A673 (cell line): ENCODE data around the gene FBXW4. TPM values are rescaled to one million over a fixed set of nuclear protein-coding genes. Genes with fewer than 3 reads are reported as not detected.

ENCODE experiments used
- BruUV-seq: library from RNA; stranded (reverse); fragments of 400-500 nt; replicated peaks from 2 replicates; lab custom pipeline; 2021; lab: Mats Ljungman, UMichigan
- CTCF ChIA-PET: fragments of 300-600 bp; sonication (Branson Sonifier 250); formaldehyde crosslinking; loops from one replicate; lab custom pipeline; 2022; ENCODE audit warnings: antibody characterized with exemption; lab: Charles Lee
- POLR2A ChIA-PET: fragments of 300-600 bp; sonication (Branson Sonifier 250); formaldehyde crosslinking; loops from one replicate; lab custom pipeline; 2022; ENCODE audit warnings: antibody characterized with exemption; ENCODE audit not compliant: low non-redundant PET; lab: Charles Lee
- DNase-seq: peaks from one replicate; pipeline ENCODE4 v3.0.0-alpha.2; 2015; ENCODE audit warnings: low spot score
- H3K27ac ChIP-seq: fragments of 200-600 bp; sonication (generic); 2 replicates; pipeline ENCODE4 v1.5.1; 2016; ENCODE audit warnings: mixed run types, low read depth, mild to moderate bottlenecking, mixed read lengths, antibody characterized with exemption, low read length; ENCODE audit not compliant: poor library complexity, severe bottlenecking
- H3K27me3 ChIP-seq: fragments of 200-600 bp; sonication (generic); replicated peaks from 2 replicates; pipeline ENCODE4 v1.6.1; 2017; ENCODE audit warnings: mixed run types, low read depth, mild to moderate bottlenecking, mixed read lengths, antibody characterized with exemption, low read length; ENCODE audit not compliant: insufficient read depth, poor library complexity
- H3K36me3 ChIP-seq: fragments of 200-600 bp; sonication (generic); 2 replicates; pipeline ENCODE4 v1.6.1; 2016; ENCODE audit warnings: mixed run types, mild to moderate bottlenecking, mixed read lengths, antibody characterized with exemption, low read length; ENCODE audit not compliant: insufficient read depth, poor library complexity, severe bottlenecking
- H3K4me1 ChIP-seq: fragments of 200-600 bp; sonication (generic); 2 replicates; pipeline ENCODE4 v1.6.1; 2017; ENCODE audit warnings: mixed run types, mild to moderate bottlenecking, mixed read lengths, antibody characterized with exemption, low read length; ENCODE audit not compliant: insufficient read depth, poor library complexity, severe bottlenecking
- H3K4me3 ChIP-seq: fragments of 200-600 bp; sonication (generic); 2 replicates; pipeline ENCODE4 v1.5.1; 2016; ENCODE audit warnings: low read depth, mixed run types, mild to moderate bottlenecking, mixed read lengths, low read length; ENCODE audit not compliant: poor library complexity, severe bottlenecking
- H3K9me3 ChIP-seq: fragments of 200-600 bp; sonication (generic); 2 replicates; pipeline ENCODE4 v1.6.1; 2016; ENCODE audit warnings: mixed run types, low read depth, mild to moderate bottlenecking, mixed read lengths, antibody characterized with exemption, low read length; ENCODE audit not compliant: poor library complexity, severe bottlenecking
- EZH2 ChIP-seq: fragments of 200-600 bp; sonication (generic); IDR thresholded peaks from 2 replicates; pipeline ENCODE4 v1.6.1; 2017; ENCODE audit warnings: borderline replicate concordance, low read depth, mild to moderate bottlenecking, mixed read lengths, antibody characterized with exemption, low read length; ENCODE audit not compliant: poor library complexity, severe bottlenecking
- intact Hi-C: fragments of 100-400 bp; cut with micrococcal nuclease; formaldehyde crosslinking; loops from one replicate; pipeline ENCODE4 v1.10.0; 2022; ENCODE audit not compliant: unreplicated experiment
- total RNA-seq: library from RNA; stranded (reverse); gene quantifications from 2 replicates; pipeline ENCODE4 v1.2.3, GENCODE V29; 2021
- TF ChIP-seq, protein P1 (sequence below): fragments of 300-800, 200-600 bp; sonication (generic); conservative IDR thresholded peaks from 2 replicates; pipeline ENCODE4 v1.5.1; 2017; ENCODE audit warnings: low read depth, mild to moderate bottlenecking, antibody characterized with exemption, low read length, moderate library complexity, mixed read lengths

Gene FBXW4
- total RNA-seq, 1 experiment from 2014 or later = 19.5 TPM

DNA sequence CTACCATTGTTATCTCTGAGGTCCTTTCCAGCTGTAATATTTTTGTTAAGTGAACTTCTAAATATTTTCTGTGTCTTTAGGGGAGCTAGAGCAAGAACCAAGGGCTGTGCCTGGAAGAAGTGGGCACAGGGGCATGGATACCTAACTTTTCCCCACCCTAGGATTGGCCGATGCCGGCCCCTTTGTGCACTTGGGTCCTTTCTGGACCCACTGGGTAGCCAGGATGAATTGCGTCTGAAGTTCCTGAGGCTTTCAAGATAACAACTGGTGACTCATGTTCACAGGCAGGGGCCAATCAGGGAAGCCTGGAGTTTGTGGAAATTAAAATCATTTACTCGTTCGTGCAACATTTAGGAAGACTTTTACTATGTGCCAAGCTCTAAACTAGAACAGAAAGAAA is 106.1 kb downstream of the FBXW4 start:
- Histone ChIP-seq H3K4me1 (peaks cover 7% of the 10 kb centered on the region), H3K27ac (no peak overlapping the region), H3K9me3 (no peaks in the 10 kb centered on the region), H3K4me3 (peak overlapping the region; percentile 77), H3K36me3 (no peaks in the 10 kb centered on the region), H3K27me3 (no peaks in the 10 kb centered on the region)
- no peak for TF ChIP-seq EZH2
- TF ChIP-seq, protein P1, sequence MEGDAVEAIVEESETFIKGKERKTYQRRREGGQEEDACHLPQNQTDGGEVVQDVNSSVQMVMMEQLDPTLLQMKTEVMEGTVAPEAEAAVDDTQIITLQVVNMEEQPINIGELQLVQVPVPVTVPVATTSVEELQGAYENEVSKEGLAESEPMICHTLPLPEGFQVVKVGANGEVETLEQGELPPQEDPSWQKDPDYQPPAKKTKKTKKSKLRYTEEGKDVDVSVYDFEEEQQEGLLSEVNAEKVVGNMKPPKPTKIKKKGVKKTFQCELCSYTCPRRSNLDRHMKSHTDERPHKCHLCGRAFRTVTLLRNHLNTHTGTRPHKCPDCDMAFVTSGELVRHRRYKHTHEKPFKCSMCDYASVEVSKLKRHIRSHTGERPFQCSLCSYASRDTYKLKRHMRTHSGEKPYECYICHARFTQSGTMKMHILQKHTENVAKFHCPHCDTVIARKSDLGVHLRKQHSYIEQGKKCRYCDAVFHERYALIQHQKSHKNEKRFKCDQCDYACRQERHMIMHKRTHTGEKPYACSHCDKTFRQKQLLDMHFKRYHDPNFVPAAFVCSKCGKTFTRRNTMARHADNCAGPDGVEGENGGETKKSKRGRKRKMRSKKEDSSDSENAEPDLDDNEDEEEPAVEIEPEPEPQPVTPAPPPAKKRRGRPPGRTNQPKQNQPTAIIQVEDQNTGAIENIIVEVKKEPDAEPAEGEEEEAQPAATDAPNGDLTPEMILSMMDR = no peak
- ChIA-PET CTCF (no interaction called here), POLR2A (no interaction called here)
- DNase-seq = no peak
- no TSS peak for BruUV-seq
- intact Hi-C loops = no loop called here

DNA sequence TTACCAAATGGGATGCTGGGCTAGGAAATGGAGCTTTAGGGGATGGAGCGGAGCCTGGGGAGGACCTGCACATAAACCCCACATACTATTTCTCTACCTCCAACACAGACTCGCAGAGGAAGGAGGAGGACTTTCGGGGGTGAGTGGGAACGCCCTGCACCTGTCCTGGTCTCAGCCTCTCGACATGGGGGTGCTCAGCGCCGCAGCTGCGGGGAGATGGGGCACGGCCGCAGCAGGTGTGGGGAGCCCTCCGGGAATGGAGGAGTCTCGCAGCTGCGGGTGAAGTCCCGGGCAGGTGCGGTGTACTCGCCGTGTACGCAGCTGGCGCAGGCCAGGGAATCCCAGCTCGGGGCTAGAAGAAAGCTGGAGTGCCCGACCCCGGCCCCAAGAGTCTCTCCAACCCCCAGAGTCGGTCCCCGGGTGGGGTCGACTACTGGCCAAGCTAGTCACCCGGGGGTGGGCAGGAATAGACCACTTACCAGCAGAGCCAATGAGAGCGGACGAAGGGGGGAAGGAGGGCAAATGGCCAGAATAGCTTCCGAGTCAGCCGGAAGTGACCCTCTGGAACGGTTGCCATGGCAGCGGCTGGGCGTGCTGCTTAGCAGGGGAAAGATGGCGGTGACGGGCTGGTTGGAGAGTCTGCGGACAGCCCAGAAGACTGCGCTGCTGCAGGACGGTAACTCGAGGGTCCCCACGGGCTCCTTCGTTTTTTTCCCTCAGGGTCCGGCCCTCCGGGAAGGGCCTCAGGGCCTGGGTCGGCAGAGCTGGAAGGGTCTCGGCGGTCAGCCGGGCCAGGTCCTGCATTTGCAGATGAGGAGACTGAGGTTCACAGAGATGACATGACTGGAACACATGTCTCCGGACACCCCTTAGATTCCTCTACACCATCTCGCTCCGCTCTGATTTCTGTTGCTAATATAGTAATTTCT is 107.0 kb downstream of the FBXW4 start, which contains the start of the genes DPCD and POLL:
DPCD (plus strand) TSS at position 597 of the 929 bp plus-strand sequence; CDS start at position 613, 16 bp downstream.
POLL (minus strand) TSS at position 533 of the 929 bp plus-strand sequence. CDS start 897 bp downstream, outside the sequence.
- DNase-seq = peak; percentile 96
- intact Hi-C loops = no loop called here
- Histone ChIP-seq H3K4me1 (peaks cover 7% of the 10 kb centered on the region), H3K27me3 (no peaks in the 10 kb centered on the region), H3K9me3 (no peaks in the 10 kb centered on the region), H3K4me3 (peak within 1 kb of the TSS; percentile 77), H3K36me3 (peaks cover 2% of the 10 kb centered on the region), H3K27ac (peak within 1 kb of the TSS; percentile 67)
- TSS peak; percentile 52 for BruUV-seq
- ChIA-PET POLR2A (no interaction called here), CTCF (no interaction called here)
- TF ChIP-seq EZH2 = no peak
- TF ChIP-seq, protein P1 = no peak

DNA sequence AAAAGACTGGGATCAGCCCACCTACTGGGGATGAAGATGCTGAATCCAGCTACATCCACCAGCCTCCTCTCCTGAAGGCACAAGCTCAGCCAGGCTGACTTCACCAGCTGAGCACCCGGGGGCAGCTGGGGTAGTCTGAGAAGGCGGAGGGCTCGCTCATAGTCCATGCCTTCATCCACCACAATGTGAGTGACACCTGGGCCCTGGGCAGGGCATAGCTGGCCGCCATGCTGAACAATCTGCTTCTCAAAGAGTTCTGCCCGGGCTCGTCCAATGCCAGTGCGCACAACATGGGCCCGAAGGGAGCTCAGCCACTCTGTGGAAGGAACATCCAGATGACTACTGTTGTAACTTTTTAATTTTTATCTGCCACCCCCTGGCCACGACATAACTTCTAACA is 109.1 kb downstream of the FBXW4 start:
- no peak overlapping the region for H3K4me3 ChIP-seq
- no peak for DNase-seq
- ChIA-PET CTCF (no interaction called here), POLR2A (no interaction called here)
- H3K27me3 ChIP-seq = no peaks in the 10 kb centered on the region
- intact Hi-C loops = no loop called here
- no TSS peak for BruUV-seq
- H3K9me3 ChIP-seq = no peaks in the 10 kb centered on the region
- no peak overlapping the region for H3K27ac ChIP-seq
- H3K36me3 ChIP-seq = peaks cover 7% of the 10 kb centered on the region
- TF ChIP-seq, protein P1 = no peak
- no peak for TF ChIP-seq EZH2
- H3K4me1 ChIP-seq = peaks cover 7% of the 10 kb centered on the region
